Choroid plexus epithelial cell (primary cell): ENCODE measurements around the gene ANKRD10.

Experiments used
- DNase-seq: peaks from one replicate; pipeline ENCODE4 v3.0.0-alpha.2; 2010; ENCODE audit warnings: low read depth
- H3K4me3 ChIP-seq: 2 replicates; pipeline ENCODE4 v1.5.1; 2011; ENCODE audit warnings: low read depth, mild to moderate bottlenecking, control low read depth, low read length, moderate library complexity
- TF ChIP-seq, protein P1 (sequence below): conservative IDR thresholded peaks from 2 replicates; pipeline ENCODE4 v1.5.1; 2011; ENCODE audit warnings: low read depth, mild to moderate bottlenecking, control low read depth, inconsistent platforms, low read length, moderate library complexity

The ANKRD10 gene

GRCh38 chr13:110856942-110857835 is 57.7 kb downstream of the ANKRD10 start:
- H3K4me3 ChIP-seq, result no peak overlapping the region
- no peak for DNase-seq
- TF ChIP-seq, protein P1, sequence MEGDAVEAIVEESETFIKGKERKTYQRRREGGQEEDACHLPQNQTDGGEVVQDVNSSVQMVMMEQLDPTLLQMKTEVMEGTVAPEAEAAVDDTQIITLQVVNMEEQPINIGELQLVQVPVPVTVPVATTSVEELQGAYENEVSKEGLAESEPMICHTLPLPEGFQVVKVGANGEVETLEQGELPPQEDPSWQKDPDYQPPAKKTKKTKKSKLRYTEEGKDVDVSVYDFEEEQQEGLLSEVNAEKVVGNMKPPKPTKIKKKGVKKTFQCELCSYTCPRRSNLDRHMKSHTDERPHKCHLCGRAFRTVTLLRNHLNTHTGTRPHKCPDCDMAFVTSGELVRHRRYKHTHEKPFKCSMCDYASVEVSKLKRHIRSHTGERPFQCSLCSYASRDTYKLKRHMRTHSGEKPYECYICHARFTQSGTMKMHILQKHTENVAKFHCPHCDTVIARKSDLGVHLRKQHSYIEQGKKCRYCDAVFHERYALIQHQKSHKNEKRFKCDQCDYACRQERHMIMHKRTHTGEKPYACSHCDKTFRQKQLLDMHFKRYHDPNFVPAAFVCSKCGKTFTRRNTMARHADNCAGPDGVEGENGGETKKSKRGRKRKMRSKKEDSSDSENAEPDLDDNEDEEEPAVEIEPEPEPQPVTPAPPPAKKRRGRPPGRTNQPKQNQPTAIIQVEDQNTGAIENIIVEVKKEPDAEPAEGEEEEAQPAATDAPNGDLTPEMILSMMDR, result no peak

- TF ChIP-seq, protein P1, result no peak
- no peak overlapping the region for H3K4me3 ChIP-seq
- DNase-seq, result no peak
These were observed 59.5 kb downstream of the ANKRD10 start for GRCh38 chr13:110855363-110855762.

GRCh38 chr13:110854866-110855265 is 60.0 kb downstream of the ANKRD10 start:
- TF ChIP-seq, protein P1, result no peak
- DNase-seq, result no peak
- H3K4me3 ChIP-seq, result no peak overlapping the region

DNA sequence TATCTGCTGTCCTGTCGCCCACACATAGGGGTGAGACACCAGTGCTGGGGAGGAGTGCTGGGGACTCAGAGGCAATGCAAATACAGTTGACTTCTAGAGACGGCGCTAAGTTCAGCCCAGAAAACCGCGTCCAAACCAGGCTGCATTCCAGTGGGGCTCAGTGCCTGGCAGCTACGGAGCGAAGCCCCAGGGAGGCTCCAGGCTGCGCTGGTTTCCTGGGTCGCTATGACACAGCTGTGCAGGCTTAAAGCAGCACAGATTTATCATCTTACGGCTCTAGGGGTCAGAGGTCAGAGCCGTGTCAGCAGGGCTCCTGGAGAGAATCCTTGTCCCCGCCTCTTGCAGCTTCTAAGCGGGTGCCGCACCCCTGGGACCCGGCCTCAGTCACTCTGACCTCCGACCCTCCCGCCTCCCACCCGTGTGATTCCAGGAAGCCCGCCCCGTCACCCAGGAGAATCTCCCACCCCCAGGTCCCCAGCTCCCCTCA is 61.6 kb downstream of the ANKRD10 start:
- DNase-seq, result peak; percentile 76
- TF ChIP-seq, protein P1, result no peak
- H3K4me3 ChIP-seq, result no peak overlapping the region

DNA sequence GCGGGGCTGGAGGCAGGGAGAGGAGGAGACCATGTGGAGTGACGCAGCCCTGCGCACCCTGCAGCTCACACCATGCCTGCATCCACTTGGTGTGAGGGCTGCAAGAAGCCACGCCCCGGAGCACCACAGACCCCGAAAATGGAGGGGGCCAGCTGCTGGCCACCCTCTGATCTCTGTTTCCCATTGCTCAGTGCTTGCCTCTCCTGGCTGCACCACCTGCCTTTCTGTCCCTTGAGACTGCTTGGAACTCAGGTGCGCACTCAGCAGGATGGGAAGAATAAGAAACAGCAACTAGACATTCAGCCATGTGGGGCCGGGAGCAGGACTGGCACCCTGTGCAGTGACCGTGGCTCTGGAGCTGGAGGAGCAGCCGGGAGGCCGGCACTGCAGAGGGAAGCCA is 64.0 kb downstream of the ANKRD10 start:
- no peak overlapping the region for H3K4me3 ChIP-seq
- TF ChIP-seq, protein P1, result no peak
- DNase-seq, result no peak

GRCh38 chr13:110850006-110850405 is 64.9 kb downstream of the ANKRD10 start:
- TF ChIP-seq, protein P1, result no peak
- DNase-seq, result no peak
- H3K4me3 ChIP-seq, result no peak overlapping the region

- TF ChIP-seq, protein P1, result no peak
- H3K4me3 ChIP-seq, result no peak overlapping the region
- DNase-seq, result no peak
These were observed 69.3 kb downstream of the ANKRD10 start for GRCh38 chr13:110845520-110845919.
